Neural cell (in vitro differentiated cells): ENCODE measurements around the gene ARHGEF10L. TPM values are rescaled to one million over a fixed set of nuclear protein-coding genes. Genes with fewer than 3 reads are reported as not detected.

Experiments used
- H2AFZ ChIP-seq: fragments of 200-600, 300-800 bp; sonication (generic), shearing (Covaris generic); 2 replicates; pipeline ENCODE4 v1.6.0; 2014; ENCODE audit warnings: low read depth, mild to moderate bottlenecking, antibody characterized with exemption, low read length, moderate library complexity
- H3F3A ChIP-seq: fragments of 200-600 bp; shearing (Covaris generic); 2 replicates; pipeline ENCODE4 v1.6.1; 2016; ENCODE audit warnings: mild to moderate bottlenecking, moderate library complexity, mixed read lengths, antibody characterized with exemption, low read length; ENCODE audit not compliant: insufficient read depth, poor library complexity, severe bottlenecking
- H3K27ac ChIP-seq: fragments of 200-600, 300-800 bp; sonication (generic), shearing (Covaris generic); 2 replicates; pipeline ENCODE4 v1.5.1; 2014; ENCODE audit warnings: mild to moderate bottlenecking, low read length, moderate library complexity
- H3K27me3 ChIP-seq: fragments of 300-800, 200-600 bp; sonication (generic), shearing (Covaris generic); 2 replicates; pipeline ENCODE4 v1.6.0; 2014; ENCODE audit warnings: mild to moderate bottlenecking, low read depth, low read length, moderate library complexity; ENCODE audit not compliant: insufficient read depth
- H3K36me3 ChIP-seq: fragments of 300-800, 200-600 bp; sonication (generic), shearing (Covaris generic); 2 replicates; pipeline ENCODE4 v1.5.1; 2014; ENCODE audit warnings: mild to moderate bottlenecking, antibody characterized with exemption, low read length, moderate library complexity; ENCODE audit not compliant: insufficient read depth
- H3K4me2 ChIP-seq: fragments of 300-800, 200-600 bp; sonication (generic), shearing (Covaris generic); 2 replicates; pipeline ENCODE4 v1.6.0; 2014; ENCODE audit warnings: mild to moderate bottlenecking, low read length
- H3K4me3 ChIP-seq: fragments of 300-800, 200-600 bp; sonication (generic), shearing (Covaris generic); 2 replicates; pipeline ENCODE4 v1.5.1; 2014; ENCODE audit warnings: mild to moderate bottlenecking, low read length, moderate library complexity
- H3K79me2 ChIP-seq: fragments of 200-600 bp; shearing (Covaris generic); replicated peaks from 2 replicates; pipeline ENCODE4 v1.6.0; 2014; ENCODE audit warnings: mild to moderate bottlenecking, low read length, moderate library complexity; ENCODE audit not compliant: insufficient read depth
- H3K9ac ChIP-seq: fragments of 300-800, 200-600 bp; sonication (generic), shearing (Covaris generic); 2 replicates; pipeline ENCODE4 v1.6.1; 2016; ENCODE audit warnings: mild to moderate bottlenecking, low read length, mixed read lengths
- H3K9me2 ChIP-seq: fragments of 200-600 bp; shearing (Covaris generic); 2 replicates; pipeline ENCODE4 v1.6.1; 2016; ENCODE audit warnings: mild to moderate bottlenecking, low read length, mixed read lengths; ENCODE audit not compliant: insufficient read depth
- H3K9me3 ChIP-seq: fragments of 200-600, 300-800 bp; sonication (generic), shearing (Covaris generic); 2 replicates; pipeline ENCODE4 v1.6.1; 2016; ENCODE audit warnings: mild to moderate bottlenecking, mixed run types, low read length, moderate library complexity, mixed read lengths
- H4K20me1 ChIP-seq: fragments of 200-600 bp; shearing (Covaris generic); 2 replicates; pipeline ENCODE4 v1.6.1; 2016; ENCODE audit warnings: mild to moderate bottlenecking, mixed run types; ENCODE audit not compliant: insufficient read depth
- CTCF ChIP-seq: fragments of 450-650 bp; IDR thresholded peaks from 2 replicates; pipeline ENCODE4 v1.5.1; 2014; ENCODE audit warnings: antibody characterized with exemption, mild to moderate bottlenecking, moderate library complexity; ENCODE audit not compliant: poor library complexity, severe bottlenecking
- EP300 ChIP-seq: fragments of 450-650 bp; conservative IDR thresholded peaks from 2 replicates; pipeline ENCODE4 v1.6.1; 2014; ENCODE audit warnings: antibody characterized with exemption, mild to moderate bottlenecking, moderate library complexity; ENCODE audit not compliant: poor library complexity, severe bottlenecking
- EZH2 ChIP-seq: fragments of 200-600, 300-800 bp; shearing (Covaris generic), sonication (generic); IDR thresholded peaks from 2 replicates; pipeline ENCODE4 v1.6.1; 2014; ENCODE audit warnings: antibody characterized with exemption, low read length, borderline replicate concordance, mild to moderate bottlenecking; ENCODE audit not compliant: insufficient read depth, poor library complexity, severe bottlenecking
- MXI1 ChIP-seq: fragments of 450-650 bp; conservative IDR thresholded peaks from 2 replicates; pipeline ENCODE4 v1.6.1; 2014; ENCODE audit warnings: antibody characterized with exemption, mild to moderate bottlenecking; ENCODE audit not compliant: poor library complexity, severe bottlenecking
- POLR2AphosphoS5 ChIP-seq: IDR thresholded peaks from 2 replicates; pipeline ENCODE4 v1.6.1; 2012
- RAD21 ChIP-seq: fragments of 450-650 bp; conservative IDR thresholded peaks from 2 replicates; pipeline ENCODE4 v1.6.1; 2014; ENCODE audit warnings: antibody characterized with exemption, mild to moderate bottlenecking, moderate library complexity
- REST ChIP-seq: IDR thresholded peaks from 2 replicates; pipeline ENCODE4 v1.6.1; 2012; ENCODE audit warnings: borderline replicate concordance
- SMC3 ChIP-seq: fragments of 450-650 bp; conservative IDR thresholded peaks from 2 replicates; pipeline ENCODE4 v1.6.1; 2014; ENCODE audit warnings: antibody characterized with exemption, mild to moderate bottlenecking, moderate library complexity; ENCODE audit not compliant: poor library complexity
- TAF1 ChIP-seq: IDR thresholded peaks from 2 replicates; pipeline ENCODE4 v1.6.1; 2012; ENCODE audit warnings: low read depth
- polyA plus RNA-seq: library from polyadenylated mRNA; depleted of rRNA; stranded (reverse); fragments of >200 nt; gene quantifications from 2 replicates; pipeline ENCODE4 v1.2.3, GENCODE V29; 2014

The ARHGEF10L gene
- polyA plus RNA-seq, 1 donor from 2014 or later = 123 TPM

GRCh38 chr1:17663646-17664045, 124.1 kb downstream of the ARHGEF10L start (continued):
- TF ChIP-seq REST = no peak

GRCh38 chr1:17664322-17664721, 124.8 kb downstream of the ARHGEF10L start:
- Histone ChIP-seq H3K36me3 (no peaks in the 10 kb centered on the region), H3K9me2 (no peaks in the 10 kb centered on the region), H3K9ac (no peak overlapping the region), H3K27me3 (no peaks in the 10 kb centered on the region), H3K79me2 (no peaks in the 10 kb centered on the region), H2AFZ (no peak overlapping the region), H4K20me1 (no peaks in the 10 kb centered on the region), H3K27ac (no peak overlapping the region), H3K4me2 (no peak overlapping the region), H3K9me3 (no peaks in the 10 kb centered on the region), H3F3A (no peaks in the 10 kb centered on the region), H3K4me3 (no peak overlapping the region)
- TF ChIP-seq EZH2 = no peak
- TF ChIP-seq REST = no peak
- no peak for TF ChIP-seq TAF1
- no peak for TF ChIP-seq RAD21
- TF ChIP-seq EP300 = no peak
- TF ChIP-seq MXI1 = no peak
- TF ChIP-seq POLR2AphosphoS5 = no peak
- TF ChIP-seq SMC3 = no peak
- TF ChIP-seq CTCF = no peak
